PC-9 (cell line): ENCODE measurements around the gene FAM120A. TPM values are rescaled to one million over a fixed set of nuclear protein-coding genes. Genes with fewer than 3 reads are reported as not detected.

Experiments
- BruUV-seq: library from RNA; stranded (reverse); fragments of 400-500 nt; replicated peaks from 2 replicates; lab custom pipeline; 2021; lab: Mats Ljungman, UMichigan
- CTCF ChIA-PET: fragments of 300-600 bp; sonication (Branson Sonifier 250); formaldehyde crosslinking; loops from one replicate; lab custom pipeline; 2022; ENCODE audit warnings: antibody characterized with exemption; lab: Charles Lee
- POLR2A ChIA-PET: fragments of 300-600 bp; sonication (Branson Sonifier 250); formaldehyde crosslinking; loops from one replicate; lab custom pipeline; 2022; ENCODE audit warnings: antibody characterized with exemption; ENCODE audit not compliant: unreplicated experiment; lab: Charles Lee
- DNase-seq, 2 experiments: peaks; one replicate each; pipeline versions ENCODE4 v3.0.0 to v3.0.0-alpha.2; 2015 to 2022; ENCODE audit warnings: mixed read lengths in 1 of 2
- H2AFZ ChIP-seq: fragments of 200-600 bp; sonication (generic); 2 replicates; pipeline ENCODE4 v1.8.1; 2017; ENCODE audit warnings: antibody characterized with exemption
- H3F3A ChIP-seq: fragments of 200-600 bp; sonication (generic); 2 replicates; pipeline ENCODE4 v1.8.1; 2017; ENCODE audit warnings: antibody characterized with exemption, mild to moderate bottlenecking, low read depth; ENCODE audit not compliant: insufficient read depth
- H3K27ac ChIP-seq: fragments of 200-600 bp; sonication (generic); 2 replicates; pipeline ENCODE4 v1.6.1; 2016; ENCODE audit warnings: mixed run types
- H3K27me3 ChIP-seq: fragments of 200-600 bp; sonication (generic); 2 replicates; pipeline ENCODE4 v1.6.1; 2016; ENCODE audit warnings: low read depth, mixed run types; ENCODE audit not compliant: insufficient read depth
- H3K36me3 ChIP-seq: fragments of 200-600 bp; sonication (generic); 2 replicates; pipeline ENCODE4 v1.6.1; 2016; ENCODE audit warnings: low read depth, mixed run types
- H3K4me1 ChIP-seq: fragments of 200-600 bp; sonication (generic); replicated peaks from 2 replicates; pipeline ENCODE4 v1.6.1; 2016; ENCODE audit warnings: mixed run types; ENCODE audit not compliant: insufficient read depth
- H3K4me2 ChIP-seq: fragments of 200-600 bp; sonication (generic); 2 replicates; pipeline ENCODE4 v1.6.1; 2017; ENCODE audit warnings: mixed run types
- H3K4me3 ChIP-seq: fragments of 200-600 bp; sonication (generic); 2 replicates; pipeline ENCODE4 v1.6.1; 2016; ENCODE audit warnings: mixed run types
- H3K79me2 ChIP-seq: fragments of 200-600 bp; sonication (generic); 2 replicates; pipeline ENCODE4 v1.6.1; 2017; ENCODE audit warnings: low read depth, mixed run types
- H3K9me2 ChIP-seq: fragments of 200-600 bp; sonication (generic); 2 replicates; pipeline ENCODE4 v1.8.1; 2017; ENCODE audit warnings: mild to moderate bottlenecking; ENCODE audit not compliant: insufficient read depth
- H3K9me3 ChIP-seq: fragments of 200-600 bp; sonication (generic); 2 replicates; pipeline ENCODE4 v1.8.1; 2016; ENCODE audit warnings: low read depth; ENCODE audit not compliant: insufficient read depth
- H4K20me1 ChIP-seq: fragments of 200-600 bp; sonication (generic); 2 replicates; pipeline ENCODE4 v1.8.1; 2017; ENCODE audit not compliant: insufficient read depth
- CTCF ChIP-seq: fragments of 200-600 bp; sonication (generic); conservative IDR thresholded peaks from 2 replicates; pipeline ENCODE4 v1.6.1; 2017; ENCODE audit warnings: mixed run types, antibody characterized with exemption, mild to moderate bottlenecking, moderate library complexity
- EZH2 ChIP-seq: fragments of 200-600 bp; sonication (generic); IDR thresholded peaks from 2 replicates; pipeline ENCODE4 v1.8.0; 2017; ENCODE audit warnings: antibody characterized with exemption, low read depth
- intact Hi-C: fragments of 100-400 bp; cut with micrococcal nuclease; formaldehyde crosslinking; loops from one replicate; pipeline ENCODE4 v1.10.0; 2022; ENCODE audit not compliant: unreplicated experiment
- total RNA-seq: library from RNA; stranded (reverse); gene quantifications from 2 replicates; pipeline ENCODE4 v1.2.3, GENCODE V29; 2021

Gene FAM120A
- total RNA-seq, 1 experiment from 2014 or later: 171 TPM

- no peaks in the 10 kb centered on the region for H3K9me3 ChIP-seq
- H2AFZ ChIP-seq: no peak overlapping the region
- intact Hi-C loops: loop anchor here (10.0 kb wide), 1 partner anchor 61 kb away; no protein-coding TSS in a partner anchor
- no peaks in the 10 kb centered on the region for H3K9me2 ChIP-seq
- no peak overlapping the region for H3K27ac ChIP-seq
- TF ChIP-seq EZH2 (no peak), CTCF (no peak)
- no peaks in the 10 kb centered on the region for H3K4me1 ChIP-seq
- H3K27me3 ChIP-seq: no peaks in the 10 kb centered on the region
- no peaks in the 10 kb centered on the region for H3K36me3 ChIP-seq
- no TSS peak for BruUV-seq
- POLR2A ChIA-PET: no interaction called here
- H3K79me2 ChIP-seq: no peaks in the 10 kb centered on the region
- H3K4me3 ChIP-seq: no peak overlapping the region
- no peaks in the 10 kb centered on the region for H4K20me1 ChIP-seq
- CTCF ChIA-PET: no interaction called here
- H3F3A ChIP-seq: no peaks in the 10 kb centered on the region
- no peak overlapping the region for H3K4me2 ChIP-seq
- DNase-seq: no peak
Measured at GRCh38 chr9:93435386-93435785, 16.1 kb upstream of the FAM120A start.

- no peaks in the 10 kb centered on the region for H3K9me2 ChIP-seq
- no peak for DNase-seq
- ChIA-PET CTCF (no interaction called here), POLR2A (interaction anchor here (0.6 kb wide), 1 partner anchor 116 kb away, joined by 12 read pairs; no protein-coding TSS in a partner anchor)
- H3K36me3 ChIP-seq: no peaks in the 10 kb centered on the region
- no peaks in the 10 kb centered on the region for H3K27me3 ChIP-seq
- H3K4me1 ChIP-seq: no peaks in the 10 kb centered on the region
- H3K27ac ChIP-seq: no peak overlapping the region
- no peak overlapping the region for H2AFZ ChIP-seq
- no peaks in the 10 kb centered on the region for H3K9me3 ChIP-seq
- TF ChIP-seq CTCF: no peak
- no peak for TF ChIP-seq EZH2
- no peak overlapping the region for H3K4me2 ChIP-seq
- BruUV-seq: no TSS peak
- H4K20me1 ChIP-seq: no peaks in the 10 kb centered on the region
- H3K79me2 ChIP-seq: no peaks in the 10 kb centered on the region
- no peaks in the 10 kb centered on the region for H3F3A ChIP-seq
- intact Hi-C loops: loop anchor here (10.0 kb wide), 1 partner anchor 61 kb away; no protein-coding TSS in a partner anchor
- no peak overlapping the region for H3K4me3 ChIP-seq
Measured at GRCh38 chr9:93436218-93436617, 15.3 kb upstream of the FAM120A start.

GRCh38 chr9:93436655-93437407, 14.7 kb upstream of the FAM120A start:
- Histone ChIP-seq H3K4me2 (no peak overlapping the region), H3K27me3 (no peaks in the 10 kb centered on the region), H3K36me3 (no peaks in the 10 kb centered on the region), H3K79me2 (no peaks in the 10 kb centered on the region), H3K9me3 (no peaks in the 10 kb centered on the region), H2AFZ (no peak overlapping the region), H3K4me1 (no peaks in the 10 kb centered on the region), H3K4me3 (no peak overlapping the region), H3F3A (no peaks in the 10 kb centered on the region), H4K20me1 (no peaks in the 10 kb centered on the region), H3K9me2 (no peaks in the 10 kb centered on the region), H3K27ac (no peak overlapping the region)
- no TSS peak for BruUV-seq
- intact Hi-C loops: loop anchor here (10.0 kb wide), 1 partner anchor 62 kb away; no protein-coding TSS in a partner anchor
- ChIA-PET POLR2A (interaction anchor here (0.6 kb wide), 1 partner anchor 117 kb away, joined by 12 read pairs; no protein-coding TSS in a partner anchor), CTCF (no interaction called here)
- TF ChIP-seq CTCF (no peak), EZH2 (no peak)
- DNase-seq: no peak
